H9 (cell line): Measurements from ENCODE around the gene STARD9. TPM values are rescaled to one million over a fixed set of nuclear protein-coding genes. Genes with fewer than 3 reads are reported as not detected.
A peak's percentile ranks its signal among the peaks of the same experiment; 100 is the strongest.

Experiments
- DNase-seq: peaks from one replicate; pipeline ENCODE4 v3.0.0-alpha.2; 2017
- H2AFZ ChIP-seq: one replicate; pipeline ENCODE4 v1.6.1; 2013; ENCODE audit warnings: mild to moderate bottlenecking, low read length, control low read depth, moderate library complexity
- H2AK5ac ChIP-seq: 2 replicates; pipeline ENCODE4 v1.6.1; 2013; ENCODE audit warnings: low read length, control low read depth, mixed read lengths; ENCODE audit not compliant: insufficient read length
- H2BK120ac ChIP-seq: one replicate; pipeline ENCODE4 v1.6.1; 2013; ENCODE audit warnings: low read depth, mild to moderate bottlenecking, low read length, control low read depth, inconsistent platforms; ENCODE audit not compliant: poor library complexity, severe bottlenecking
- H2BK12ac ChIP-seq: 2 replicates; pipeline ENCODE4 v1.6.1; 2013; ENCODE audit warnings: low read length, control low read depth, mixed read lengths, low read depth; ENCODE audit not compliant: insufficient read length
- H2BK15ac ChIP-seq: 2 replicates; pipeline ENCODE4 v1.6.1; 2013; ENCODE audit warnings: low read depth, low read length, control low read depth
- H2BK20ac ChIP-seq: one replicate; pipeline ENCODE4 v1.6.1; 2013; ENCODE audit warnings: low read depth, mild to moderate bottlenecking, low read length, control low read depth, inconsistent platforms; ENCODE audit not compliant: poor library complexity, severe bottlenecking
- H2BK5ac ChIP-seq: 2 replicates; pipeline ENCODE4 v1.6.1; 2013; ENCODE audit warnings: low read length, control low read depth, mixed read lengths; ENCODE audit not compliant: insufficient read length
- H3K14ac ChIP-seq: 2 replicates; pipeline ENCODE4 v1.6.1; 2013; ENCODE audit warnings: low read length, control low read depth; ENCODE audit not compliant: insufficient read depth
- H3K18ac ChIP-seq: 2 replicates; pipeline ENCODE4 v1.6.1; 2013; ENCODE audit warnings: low read depth, mild to moderate bottlenecking, mixed read lengths, low read length, control low read depth; ENCODE audit not compliant: insufficient read length
- H3K23ac ChIP-seq: 2 replicates; pipeline ENCODE4 v1.6.1; 2013; ENCODE audit warnings: low read length, control low read depth, mixed read lengths, low read depth; ENCODE audit not compliant: insufficient read length
- H3K23me2 ChIP-seq: 2 replicates; pipeline ENCODE4 v1.6.1; 2013; ENCODE audit warnings: low read depth, mild to moderate bottlenecking, mixed read lengths, low read length, control low read depth; ENCODE audit not compliant: insufficient read length, poor library complexity, severe bottlenecking
- H3K27ac ChIP-seq: 2 replicates; pipeline ENCODE4 v1.5.1; 2013; ENCODE audit warnings: low read length, control low read depth, mixed read lengths, low read depth; ENCODE audit not compliant: insufficient read length
- H3K27me3 ChIP-seq: 2 replicates; pipeline ENCODE4 v1.6.1; 2013; ENCODE audit warnings: low read length, control low read depth, inconsistent platforms; ENCODE audit not compliant: insufficient read depth
- H3K4ac ChIP-seq: 2 replicates; pipeline ENCODE4 v1.6.1; 2013; ENCODE audit warnings: low read depth, mild to moderate bottlenecking, control low read depth, inconsistent platforms, low read length, moderate library complexity
- H3K4me1 ChIP-seq: 2 replicates; pipeline ENCODE4 v1.6.1; 2013; ENCODE audit warnings: low read length, control low read depth, inconsistent platforms; ENCODE audit not compliant: insufficient read depth
- H3K4me2 ChIP-seq: 2 replicates; pipeline ENCODE4 v1.6.1; 2013; ENCODE audit warnings: low read length, control low read depth, mixed read lengths; ENCODE audit not compliant: insufficient read length, insufficient read depth
- H3K56ac ChIP-seq: 2 replicates; pipeline ENCODE4 v1.6.1; 2013; ENCODE audit warnings: low read depth, mild to moderate bottlenecking, mixed read lengths, low read length, control low read depth; ENCODE audit not compliant: insufficient read length
- H3K79me1 ChIP-seq: 2 replicates; pipeline ENCODE4 v1.6.1; 2013; ENCODE audit warnings: low read depth, mild to moderate bottlenecking, moderate library complexity, low read length, control low read depth, inconsistent platforms; ENCODE audit not compliant: insufficient read depth, poor library complexity, severe bottlenecking
- H3K79me2 ChIP-seq: 2 replicates; pipeline ENCODE4 v1.6.1; 2013; ENCODE audit warnings: low read length, control low read depth, inconsistent platforms; ENCODE audit not compliant: insufficient read depth
- H3K9ac ChIP-seq: 2 replicates; pipeline ENCODE4 v1.6.1; 2013; ENCODE audit warnings: low read length, control low read depth, mixed read lengths; ENCODE audit not compliant: insufficient read length; ENCODE audit errors: extremely low read depth
- H3K9me3 ChIP-seq: one replicate; pipeline ENCODE4 v1.6.1; 2013; ENCODE audit warnings: low read depth, low read length, inconsistent platforms; ENCODE audit not compliant: control insufficient read depth
- H3T11ph ChIP-seq: one replicate; pipeline ENCODE4 v1.6.1; 2013; ENCODE audit warnings: mild to moderate bottlenecking, low read length, control low read depth, inconsistent platforms
- H4K20me1 ChIP-seq: one replicate; pipeline ENCODE4 v1.6.1; 2013; ENCODE audit not compliant: control insufficient read depth, insufficient read length, insufficient read depth
- H4K5ac ChIP-seq: 2 replicates; pipeline ENCODE4 v1.6.1; 2013; ENCODE audit warnings: low read depth, mild to moderate bottlenecking, mixed read lengths, low read length, control low read depth; ENCODE audit not compliant: insufficient read length
- H4K8ac ChIP-seq: replicated peaks from 2 replicates; pipeline ENCODE4 v1.6.1; 2013; ENCODE audit warnings: low read length, control low read depth, mixed read lengths, low read depth; ENCODE audit not compliant: insufficient read length
- H4K91ac ChIP-seq: 2 replicates; pipeline ENCODE4 v1.6.1; 2013; ENCODE audit warnings: low read depth, mild to moderate bottlenecking, moderate library complexity, mixed read lengths, low read length, control low read depth; ENCODE audit not compliant: insufficient read length
- H3K27ac Mint-ChIP-seq, 3 experiments: 2 replicates in 2 of 3; 3 replicates in 1 of 3; pipeline ENCODE4 v1.8.0; 2020 to 2021; ENCODE audit warnings: mixed read lengths in 3 of 3, mild to moderate bottlenecking in 1 of 3, moderate library complexity in 1 of 3
- H3K27me3 Mint-ChIP-seq: 2 replicates; pipeline ENCODE4 v1.8.0; 2021; ENCODE audit warnings: low read depth, mild to moderate bottlenecking, moderate library complexity, mixed read lengths
- H3K36me3 Mint-ChIP-seq, 3 experiments: 2 replicates in 2 of 3; 3 replicates in 1 of 3; pipeline ENCODE4 v1.8.0; 2020 to 2021; ENCODE audit warnings: low read depth in 3 of 3, mixed read lengths in 3 of 3; ENCODE audit not compliant: insufficient read depth in 1 of 3
- H3K4me1 Mint-ChIP-seq, 2 experiments: 2 replicates each; pipeline ENCODE4 v1.8.0; 2020; ENCODE audit warnings: mixed read lengths in 2 of 2
- H3K4me3 Mint-ChIP-seq, 2 experiments: 2 replicates in 1 of 2; 3 replicates in 1 of 2; pipeline ENCODE4 v1.8.0; 2020 to 2021; ENCODE audit warnings: mild to moderate bottlenecking in 2 of 2, mixed read lengths in 2 of 2, moderate library complexity in 1 of 2
- H3K9me3 Mint-ChIP-seq, 2 experiments: 2 replicates in 1 of 2; 3 replicates in 1 of 2; pipeline ENCODE4 v1.8.0; 2020; ENCODE audit warnings: mild to moderate bottlenecking in 2 of 2, mixed read lengths in 2 of 2, moderate library complexity in 1 of 2
- WGBS: extraction: QIAGEN DNeasy Blood & Tissue Kit; methylation state at CpG from one replicate; pipeline ENCODE4 v1.1.7; 2013; ENCODE audit warnings: missing lambda C conversion rate, low lambda C conversion rate, mixed read lengths; ENCODE audit not compliant: insufficient read length; ENCODE audit errors: extremely low coverage; 5-methylcytosine and 5-hydroxymethylcytosine counted together
- total RNA-seq: library from RNA; stranded (reverse); gene quantifications from 2 replicates; pipeline ENCODE4 v1.2.1, GENCODE V29; 2021
- TF ChIP-seq, protein P1 (sequence below): fragments of 200-600 bp; sonication (generic); conservative IDR thresholded peaks from 3 replicates; pipeline ENCODE4 v1.8.0; 2021; ENCODE audit warnings: antibody characterized with exemption, mild to moderate bottlenecking

The STARD9 gene
- total RNA-seq, 1 experiment from 2014 or later = 6.9 TPM

DNA sequence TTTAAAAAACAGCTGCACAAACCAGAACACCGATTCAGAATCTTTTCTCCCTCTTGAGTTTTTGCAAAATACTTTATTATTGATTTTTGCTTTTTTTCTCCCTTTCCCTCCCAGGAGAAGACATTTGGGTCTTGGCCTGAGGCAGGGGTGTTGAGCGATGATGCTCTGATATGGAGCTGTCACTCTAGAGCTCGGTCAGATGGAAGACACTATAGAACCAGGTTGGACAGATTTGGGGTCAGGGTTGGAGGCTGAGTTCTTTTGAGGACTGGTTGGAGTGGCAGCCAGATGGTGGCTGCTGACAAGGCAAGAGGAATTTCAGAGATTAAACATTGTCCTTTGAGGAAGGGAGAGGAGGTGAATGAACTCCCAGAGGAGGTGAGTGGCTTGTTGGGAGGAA lies 144.7 kb downstream of the STARD9 start:
- H2BK15ac ChIP-seq = no peak overlapping the region
- no peak overlapping the region for H2BK5ac ChIP-seq
- peaks cover 5 to 34% (median 31%) of the 10 kb centered on the region in 3 experiments; a peak in 6 of 7 replicates for H3K36me3 Mint-ChIP-seq
- H4K91ac ChIP-seq = no peak overlapping the region
- H4K8ac ChIP-seq = no peak overlapping the region
- H3K9me3 ChIP-seq = no peaks in the 10 kb centered on the region
- H2BK120ac ChIP-seq = no peak overlapping the region
- no peaks in the 10 kb centered on the region for H3K27me3 ChIP-seq
- no peaks in the 10 kb centered on the region for H3K23me2 ChIP-seq
- no peak for DNase-seq
- peak overlapping the region in 2 of 3 experiments; percentile 17 to 32; a peak in 3 of 7 replicates for H3K27ac Mint-ChIP-seq
- no peak overlapping the region for H3K4me3 Mint-ChIP-seq
- no peaks in the 10 kb centered on the region; the same call in 1 of the 2 replicates for H3K27me3 Mint-ChIP-seq
- no peak overlapping the region for H3K23ac ChIP-seq
- H3K4me1 ChIP-seq = no peaks in the 10 kb centered on the region
- no peak overlapping the region for H2AFZ ChIP-seq
- no peak overlapping the region for H2BK12ac ChIP-seq
- TF ChIP-seq, protein P1, sequence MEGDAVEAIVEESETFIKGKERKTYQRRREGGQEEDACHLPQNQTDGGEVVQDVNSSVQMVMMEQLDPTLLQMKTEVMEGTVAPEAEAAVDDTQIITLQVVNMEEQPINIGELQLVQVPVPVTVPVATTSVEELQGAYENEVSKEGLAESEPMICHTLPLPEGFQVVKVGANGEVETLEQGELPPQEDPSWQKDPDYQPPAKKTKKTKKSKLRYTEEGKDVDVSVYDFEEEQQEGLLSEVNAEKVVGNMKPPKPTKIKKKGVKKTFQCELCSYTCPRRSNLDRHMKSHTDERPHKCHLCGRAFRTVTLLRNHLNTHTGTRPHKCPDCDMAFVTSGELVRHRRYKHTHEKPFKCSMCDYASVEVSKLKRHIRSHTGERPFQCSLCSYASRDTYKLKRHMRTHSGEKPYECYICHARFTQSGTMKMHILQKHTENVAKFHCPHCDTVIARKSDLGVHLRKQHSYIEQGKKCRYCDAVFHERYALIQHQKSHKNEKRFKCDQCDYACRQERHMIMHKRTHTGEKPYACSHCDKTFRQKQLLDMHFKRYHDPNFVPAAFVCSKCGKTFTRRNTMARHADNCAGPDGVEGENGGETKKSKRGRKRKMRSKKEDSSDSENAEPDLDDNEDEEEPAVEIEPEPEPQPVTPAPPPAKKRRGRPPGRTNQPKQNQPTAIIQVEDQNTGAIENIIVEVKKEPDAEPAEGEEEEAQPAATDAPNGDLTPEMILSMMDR = no peak
- H3K4me1 Mint-ChIP-seq = no peaks in the 10 kb centered on the region
- H3K18ac ChIP-seq = no peak overlapping the region
- no peaks in the 10 kb centered on the region for H3K9me3 Mint-ChIP-seq
- H4K20me1 ChIP-seq = no peaks in the 10 kb centered on the region
- H4K5ac ChIP-seq = no peak overlapping the region
- H3K14ac ChIP-seq = no peak overlapping the region
- H2AK5ac ChIP-seq = no peak overlapping the region
- H3K79me1 ChIP-seq = no peaks in the 10 kb centered on the region
- H3K56ac ChIP-seq = no peak overlapping the region
- H3K27ac ChIP-seq = no peak overlapping the region
- no peak overlapping the region for H3K4ac ChIP-seq
- no peak overlapping the region for H2BK20ac ChIP-seq
- peak overlapping the region; percentile 13 for H3K9ac ChIP-seq
- no CpG with 5 or more reads among the region's 3 CpGs for WGBS
- no peak overlapping the region for H3T11ph ChIP-seq
- no peak overlapping the region for H3K4me2 ChIP-seq
- no peaks in the 10 kb centered on the region for H3K79me2 ChIP-seq
